OCI-LY1 (cell line): ENCODE results near the gene PWP1.

Experiments
- H2AFZ ChIP-seq: fragments of 200-600 bp; sonication (generic), shearing (Covaris generic); 2 replicates; pipeline ENCODE4 v1.6.0; 2014; ENCODE audit warnings: antibody characterized with exemption, mild to moderate bottlenecking, low read length
- H3F3A ChIP-seq: fragments of 200-600 bp; sonication (generic), shearing (Covaris generic); 2 replicates; pipeline ENCODE4 v1.6.0; 2014; ENCODE audit warnings: mild to moderate bottlenecking, antibody characterized with exemption, low read length, moderate library complexity; ENCODE audit not compliant: insufficient read depth
- H3K27ac ChIP-seq: fragments of 200-600 bp; sonication (generic); 2 replicates; pipeline ENCODE4 v1.5.1; 2014; ENCODE audit warnings: low read length, mixed run types, mild to moderate bottlenecking, low read depth; ENCODE audit not compliant: poor library complexity, severe bottlenecking
- H3K27me3 ChIP-seq: fragments of 200-600 bp; sonication (generic); 2 replicates; pipeline ENCODE4 v1.6.0; 2014; ENCODE audit warnings: antibody characterized with exemption, mild to moderate bottlenecking, low read length, moderate library complexity; ENCODE audit not compliant: insufficient read depth
- H3K36me3 ChIP-seq: fragments of 200-600 bp; sonication (generic); 2 replicates; pipeline ENCODE4 v1.6.1; 2014; ENCODE audit warnings: mild to moderate bottlenecking, antibody characterized with exemption, low read length, moderate library complexity, mixed read lengths; ENCODE audit not compliant: insufficient read depth
- H3K4me1 ChIP-seq: fragments of 200-600 bp; sonication (generic); 2 replicates; pipeline ENCODE4 v1.5.1; 2014; ENCODE audit warnings: mild to moderate bottlenecking, low read length, moderate library complexity; ENCODE audit not compliant: insufficient read depth, severe bottlenecking
- H3K4me2 ChIP-seq: fragments of 200-600 bp; sonication (generic), shearing (Covaris generic); 2 replicates; pipeline ENCODE4 v1.6.1; 2014; ENCODE audit warnings: low read length
- H3K4me3 ChIP-seq: fragments of 200-600 bp; sonication (generic); 2 replicates; pipeline ENCODE4 v1.5.1; 2014; ENCODE audit warnings: low read length, low read depth, mild to moderate bottlenecking, mixed read lengths; ENCODE audit not compliant: poor library complexity, severe bottlenecking
- H3K79me2 ChIP-seq: fragments of 200-600 bp; shearing (Covaris generic); 2 replicates; pipeline ENCODE4 v1.6.1; 2016; ENCODE audit warnings: mixed run types, low read length, mixed read lengths; ENCODE audit not compliant: insufficient read depth
- H3K9ac ChIP-seq: fragments of 200-600 bp; sonication (generic), shearing (Covaris generic); 2 replicates; pipeline ENCODE4 v1.6.1; 2014; ENCODE audit warnings: mild to moderate bottlenecking, low read length, mixed read lengths
- H3K9me2 ChIP-seq: fragments of 200-600 bp; sonication (generic), shearing (Covaris generic); 2 replicates; pipeline ENCODE4 v1.6.1; 2014; ENCODE audit warnings: low read depth, mild to moderate bottlenecking, low read length, mixed read lengths
- H3K9me3 ChIP-seq: fragments of 200-600 bp; shearing (Covaris generic); 2 replicates; pipeline ENCODE4 v1.6.1; 2014; ENCODE audit warnings: low read length, mixed read lengths
- H4K20me1 ChIP-seq: fragments of 200-600 bp; sonication (generic), shearing (Covaris generic); 2 replicates; pipeline ENCODE4 v1.6.0; 2016; ENCODE audit warnings: mild to moderate bottlenecking, low read length; ENCODE audit not compliant: insufficient read depth
- EZH2 ChIP-seq: fragments of 200-600 bp; sonication (generic), shearing (Covaris generic); IDR thresholded peaks from 2 replicates; pipeline ENCODE4 v1.8.0; 2017; ENCODE audit warnings: borderline replicate concordance, mixed run types, mild to moderate bottlenecking, antibody characterized with exemption, low read length, moderate library complexity, mixed read lengths
- TF ChIP-seq, protein P1 (sequence below): fragments of 200-600 bp; sonication (generic), shearing (Covaris generic); IDR thresholded peaks from 2 replicates; pipeline ENCODE4 v1.5.1; 2017; ENCODE audit warnings: mild to moderate bottlenecking, antibody characterized with exemption, low read length, moderate library complexity, mixed read lengths

The PWP1 gene

DNA sequence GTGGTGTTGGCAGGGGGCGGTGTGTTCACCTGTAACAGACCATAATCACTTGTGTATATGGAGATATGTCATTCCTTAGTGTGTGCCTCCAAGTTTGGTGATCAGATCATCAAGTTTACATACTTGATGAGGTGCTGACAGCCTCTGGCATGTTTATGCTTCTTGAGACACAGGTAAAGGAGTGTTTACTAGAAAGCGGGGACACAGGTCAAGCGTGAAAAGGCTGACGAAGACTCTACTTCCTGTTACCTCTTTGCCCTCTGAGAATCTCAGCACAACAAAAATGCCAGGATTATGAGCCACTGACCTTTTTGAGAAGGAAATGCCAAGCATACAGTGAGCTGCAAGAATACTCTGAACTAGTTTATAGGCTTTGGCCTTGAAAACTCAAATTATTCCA, 45.8 kb downstream of the PWP1 start:
- no peak overlapping the region for H3K9ac ChIP-seq
- H3K27ac ChIP-seq, result no peak overlapping the region
- H3K4me2 ChIP-seq, result no peak overlapping the region
- no peaks in the 10 kb centered on the region for H3F3A ChIP-seq
- no peak overlapping the region for H2AFZ ChIP-seq
- H3K4me1 ChIP-seq, result no peaks in the 10 kb centered on the region
- H3K79me2 ChIP-seq, result no peaks in the 10 kb centered on the region
- H3K27me3 ChIP-seq, result no peaks in the 10 kb centered on the region
- H3K4me3 ChIP-seq, result no peak overlapping the region
- H3K9me2 ChIP-seq, result no peaks in the 10 kb centered on the region
- TF ChIP-seq, protein P1, sequence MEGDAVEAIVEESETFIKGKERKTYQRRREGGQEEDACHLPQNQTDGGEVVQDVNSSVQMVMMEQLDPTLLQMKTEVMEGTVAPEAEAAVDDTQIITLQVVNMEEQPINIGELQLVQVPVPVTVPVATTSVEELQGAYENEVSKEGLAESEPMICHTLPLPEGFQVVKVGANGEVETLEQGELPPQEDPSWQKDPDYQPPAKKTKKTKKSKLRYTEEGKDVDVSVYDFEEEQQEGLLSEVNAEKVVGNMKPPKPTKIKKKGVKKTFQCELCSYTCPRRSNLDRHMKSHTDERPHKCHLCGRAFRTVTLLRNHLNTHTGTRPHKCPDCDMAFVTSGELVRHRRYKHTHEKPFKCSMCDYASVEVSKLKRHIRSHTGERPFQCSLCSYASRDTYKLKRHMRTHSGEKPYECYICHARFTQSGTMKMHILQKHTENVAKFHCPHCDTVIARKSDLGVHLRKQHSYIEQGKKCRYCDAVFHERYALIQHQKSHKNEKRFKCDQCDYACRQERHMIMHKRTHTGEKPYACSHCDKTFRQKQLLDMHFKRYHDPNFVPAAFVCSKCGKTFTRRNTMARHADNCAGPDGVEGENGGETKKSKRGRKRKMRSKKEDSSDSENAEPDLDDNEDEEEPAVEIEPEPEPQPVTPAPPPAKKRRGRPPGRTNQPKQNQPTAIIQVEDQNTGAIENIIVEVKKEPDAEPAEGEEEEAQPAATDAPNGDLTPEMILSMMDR, result no peak
- TF ChIP-seq EZH2, result no peak
- no peaks in the 10 kb centered on the region for H3K9me3 ChIP-seq
- H3K36me3 ChIP-seq, result peaks cover 24% of the 10 kb centered on the region
- H4K20me1 ChIP-seq, result no peaks in the 10 kb centered on the region

DNA sequence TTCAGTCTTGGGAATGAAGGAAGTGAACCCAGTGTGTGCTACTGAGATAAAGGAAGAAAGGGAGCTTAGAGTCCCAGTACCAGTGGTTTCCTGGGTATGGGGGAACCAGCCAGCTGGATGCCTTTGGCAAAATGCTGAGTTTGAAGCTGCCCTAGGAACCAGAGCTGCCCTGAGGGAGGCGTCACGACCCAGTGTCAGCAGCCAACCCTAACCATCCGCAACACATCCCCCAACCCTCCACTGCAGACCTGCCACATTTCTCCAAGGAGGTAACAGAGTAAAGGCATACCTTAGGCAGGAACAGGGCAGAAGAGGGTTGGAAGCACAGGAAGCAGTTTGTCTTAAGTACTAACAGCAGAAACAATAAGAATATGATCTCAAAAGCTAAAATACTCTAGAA, 46.8 kb downstream of the PWP1 start:
- H3F3A ChIP-seq, result no peaks in the 10 kb centered on the region
- H3K9me3 ChIP-seq, result no peaks in the 10 kb centered on the region
- H3K4me1 ChIP-seq, result peaks cover 9% of the 10 kb centered on the region
- H3K36me3 ChIP-seq, result peaks cover 26% of the 10 kb centered on the region
- H3K4me2 ChIP-seq, result no peak overlapping the region
- no peaks in the 10 kb centered on the region for H3K79me2 ChIP-seq
- no peaks in the 10 kb centered on the region for H4K20me1 ChIP-seq
- H3K4me3 ChIP-seq, result no peak overlapping the region
- H3K27me3 ChIP-seq, result no peaks in the 10 kb centered on the region
- no peaks in the 10 kb centered on the region for H3K9me2 ChIP-seq
- H3K27ac ChIP-seq, result no peak overlapping the region
- TF ChIP-seq, protein P1, result no peak
- TF ChIP-seq EZH2, result no peak
- no peak overlapping the region for H3K9ac ChIP-seq
- H2AFZ ChIP-seq, result no peak overlapping the region

DNA sequence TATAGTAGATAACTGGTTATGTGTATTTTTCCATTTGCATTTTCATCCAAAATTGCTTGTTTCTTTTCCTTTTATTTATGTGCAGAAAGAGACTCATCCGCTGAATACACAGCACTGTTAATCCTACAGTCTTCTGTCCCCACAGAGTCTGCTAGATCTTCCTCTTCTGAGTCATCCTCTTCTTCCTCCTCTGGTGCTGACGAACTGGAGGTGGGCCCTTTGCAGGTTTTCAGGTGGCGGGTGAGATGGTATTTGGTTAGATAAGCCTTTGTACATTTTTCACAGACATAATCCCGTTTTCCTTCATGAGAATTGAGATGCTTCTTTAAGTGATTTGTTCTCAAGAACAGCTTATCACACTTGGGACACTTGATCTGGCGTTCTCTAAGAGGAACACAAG, 48.5 kb downstream of the PWP1 start:
- H4K20me1 ChIP-seq, result no peaks in the 10 kb centered on the region
- no peak overlapping the region for H2AFZ ChIP-seq
- peaks cover 39% of the 10 kb centered on the region for H3K36me3 ChIP-seq
- peaks cover 11% of the 10 kb centered on the region for H3K4me1 ChIP-seq
- H3K27me3 ChIP-seq, result no peaks in the 10 kb centered on the region
- H3K4me2 ChIP-seq, result no peak overlapping the region
- H3K27ac ChIP-seq, result no peak overlapping the region
- H3K79me2 ChIP-seq, result no peaks in the 10 kb centered on the region
- TF ChIP-seq EZH2, result no peak
- TF ChIP-seq, protein P1, result no peak
- no peaks in the 10 kb centered on the region for H3F3A ChIP-seq
- H3K4me3 ChIP-seq, result no peak overlapping the region
- no peaks in the 10 kb centered on the region for H3K9me3 ChIP-seq
- no peaks in the 10 kb centered on the region for H3K9me2 ChIP-seq
- no peak overlapping the region for H3K9ac ChIP-seq
